RWPE1 (cell line): Measurements from ENCODE around the gene PDGFA.

Experiments
- CTCF ChIA-PET: fragments of 350-600 bp; sonication (Branson Sonifier 250); formaldehyde crosslinking; extraction: SDS; loops from one replicate; lab custom pipeline; 2021; lab: Yijun Ruan, JAX
- POLR2A ChIA-PET: fragments of 400-600 bp; formaldehyde crosslinking; extraction: SDS; loops from one replicate; lab custom pipeline; 2020; ENCODE audit warnings: antibody characterized with exemption; ENCODE audit not compliant: low non-redundant PET; lab: Yijun Ruan, JAX
- DNase-seq: peaks from one replicate; pipeline ENCODE4 v3.0.0; 2012; ENCODE audit warnings: low spot score
- H3K27ac ChIP-seq: fragments of 450-650 bp; 2 replicates; pipeline ENCODE4 v1.5.1; 2017
- TF ChIP-seq, protein P1 (sequence below): fragments of 450-650 bp; conservative IDR thresholded peaks from 2 replicates; pipeline ENCODE4 v1.5.1; 2017; ENCODE audit warnings: low read depth, mild to moderate bottlenecking

The PDGFA gene

DNA sequence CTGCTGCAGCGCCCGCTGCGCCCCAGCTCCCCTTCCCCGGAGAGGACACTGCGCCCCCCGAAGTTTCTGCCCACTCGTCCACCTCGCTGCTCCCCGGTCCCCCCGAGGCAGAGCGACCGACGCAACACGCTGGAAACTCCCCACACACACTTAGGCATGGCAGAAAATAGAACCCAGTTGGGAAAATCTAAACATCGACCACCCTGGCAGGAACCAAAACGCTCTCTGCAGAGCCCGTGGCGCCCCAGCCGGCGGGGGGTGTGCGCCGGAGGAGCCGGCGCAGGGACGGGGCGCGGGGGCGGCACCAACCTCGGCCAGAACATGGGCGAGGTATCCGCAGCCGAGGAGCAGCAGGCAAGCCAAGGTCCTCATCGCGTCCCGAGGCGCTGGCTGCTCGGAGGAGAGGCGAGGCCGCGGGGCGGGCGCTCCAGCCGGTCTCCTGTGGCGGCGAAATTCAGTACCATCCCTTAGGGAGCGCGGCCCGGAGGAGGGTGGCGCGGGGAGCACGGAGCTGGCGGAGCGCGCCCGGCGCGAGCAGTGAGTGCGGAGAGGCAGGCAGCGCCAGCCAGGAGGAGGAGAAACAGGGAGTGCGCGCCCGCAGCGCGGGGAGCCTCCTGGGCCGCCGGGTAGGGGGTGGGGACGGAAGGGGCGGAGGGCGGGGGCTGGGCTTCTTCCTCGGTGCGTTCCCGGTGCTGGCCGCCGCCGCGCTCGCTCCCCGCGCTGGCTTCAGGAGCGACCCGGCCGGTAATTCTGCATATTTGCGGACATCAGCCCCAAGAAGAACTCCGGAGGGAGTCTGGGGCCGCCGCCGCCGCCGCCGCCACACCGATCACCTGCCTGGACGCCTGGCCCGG lies 789 bp downstream of the PDGFA start:
- peak overlapping the region; percentile 98 for H3K27ac ChIP-seq
- POLR2A ChIA-PET, result no interaction called here
- CTCF ChIA-PET, result interaction anchor here (0.6 kb wide), 1 partner anchor 64 kb away, joined by 3 read pairs; no protein-coding TSS in a partner anchor
- TF ChIP-seq, protein P1, sequence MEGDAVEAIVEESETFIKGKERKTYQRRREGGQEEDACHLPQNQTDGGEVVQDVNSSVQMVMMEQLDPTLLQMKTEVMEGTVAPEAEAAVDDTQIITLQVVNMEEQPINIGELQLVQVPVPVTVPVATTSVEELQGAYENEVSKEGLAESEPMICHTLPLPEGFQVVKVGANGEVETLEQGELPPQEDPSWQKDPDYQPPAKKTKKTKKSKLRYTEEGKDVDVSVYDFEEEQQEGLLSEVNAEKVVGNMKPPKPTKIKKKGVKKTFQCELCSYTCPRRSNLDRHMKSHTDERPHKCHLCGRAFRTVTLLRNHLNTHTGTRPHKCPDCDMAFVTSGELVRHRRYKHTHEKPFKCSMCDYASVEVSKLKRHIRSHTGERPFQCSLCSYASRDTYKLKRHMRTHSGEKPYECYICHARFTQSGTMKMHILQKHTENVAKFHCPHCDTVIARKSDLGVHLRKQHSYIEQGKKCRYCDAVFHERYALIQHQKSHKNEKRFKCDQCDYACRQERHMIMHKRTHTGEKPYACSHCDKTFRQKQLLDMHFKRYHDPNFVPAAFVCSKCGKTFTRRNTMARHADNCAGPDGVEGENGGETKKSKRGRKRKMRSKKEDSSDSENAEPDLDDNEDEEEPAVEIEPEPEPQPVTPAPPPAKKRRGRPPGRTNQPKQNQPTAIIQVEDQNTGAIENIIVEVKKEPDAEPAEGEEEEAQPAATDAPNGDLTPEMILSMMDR, result no peak
- DNase-seq, result no peak

DNA sequence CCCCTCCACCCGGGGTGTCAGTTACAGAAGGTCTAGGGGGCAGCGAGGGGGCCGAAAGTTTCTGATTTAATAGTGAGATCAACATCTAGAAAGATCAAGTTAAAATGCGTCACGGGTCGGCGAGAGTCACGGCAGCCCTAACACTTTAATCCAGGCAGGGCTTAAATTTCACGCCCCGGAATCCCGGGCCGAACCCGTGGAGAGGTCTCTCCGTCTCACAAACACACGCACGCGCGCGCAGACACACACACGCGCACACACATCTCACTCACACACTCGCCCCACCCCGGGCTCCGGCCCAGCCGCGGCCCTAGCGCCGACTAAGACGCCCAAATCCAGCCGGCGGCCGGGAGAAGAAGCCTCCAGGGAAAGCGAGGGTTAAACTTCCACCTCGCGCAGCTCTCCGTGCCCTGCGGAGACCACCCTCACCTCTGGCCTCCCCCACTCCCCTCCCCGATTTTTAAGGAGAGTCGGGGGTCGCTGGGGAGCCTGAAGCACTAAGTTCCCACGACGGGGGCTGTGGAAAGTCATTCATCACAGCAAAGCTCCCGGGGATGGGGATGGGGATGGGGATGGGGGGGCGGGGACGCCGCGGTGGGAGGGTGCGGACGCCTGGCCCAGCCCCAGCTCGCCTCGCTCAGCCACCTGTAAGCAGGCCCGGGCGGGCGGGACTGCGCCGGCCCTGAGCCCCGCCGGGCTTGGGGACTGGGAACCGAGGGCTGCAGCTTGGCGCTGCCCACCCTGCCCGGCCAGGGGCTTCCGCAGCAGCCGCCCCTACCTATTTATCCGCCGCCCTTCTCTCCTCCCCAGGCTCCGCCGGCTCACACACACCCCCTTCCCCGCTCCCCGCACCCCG lies 1.6 kb downstream of the PDGFA start:
- TF ChIP-seq, protein P1, result no peak
- H3K27ac ChIP-seq, result peak overlapping the region; percentile 98
- ChIA-PET CTCF (interaction anchor here (0.5 to 0.6 kb wide), 2 partner anchors 64 to 245 kb away, joined by 3 read pairs; no protein-coding TSS in a partner anchor), POLR2A (no interaction called here)
- DNase-seq, result no peak

DNA sequence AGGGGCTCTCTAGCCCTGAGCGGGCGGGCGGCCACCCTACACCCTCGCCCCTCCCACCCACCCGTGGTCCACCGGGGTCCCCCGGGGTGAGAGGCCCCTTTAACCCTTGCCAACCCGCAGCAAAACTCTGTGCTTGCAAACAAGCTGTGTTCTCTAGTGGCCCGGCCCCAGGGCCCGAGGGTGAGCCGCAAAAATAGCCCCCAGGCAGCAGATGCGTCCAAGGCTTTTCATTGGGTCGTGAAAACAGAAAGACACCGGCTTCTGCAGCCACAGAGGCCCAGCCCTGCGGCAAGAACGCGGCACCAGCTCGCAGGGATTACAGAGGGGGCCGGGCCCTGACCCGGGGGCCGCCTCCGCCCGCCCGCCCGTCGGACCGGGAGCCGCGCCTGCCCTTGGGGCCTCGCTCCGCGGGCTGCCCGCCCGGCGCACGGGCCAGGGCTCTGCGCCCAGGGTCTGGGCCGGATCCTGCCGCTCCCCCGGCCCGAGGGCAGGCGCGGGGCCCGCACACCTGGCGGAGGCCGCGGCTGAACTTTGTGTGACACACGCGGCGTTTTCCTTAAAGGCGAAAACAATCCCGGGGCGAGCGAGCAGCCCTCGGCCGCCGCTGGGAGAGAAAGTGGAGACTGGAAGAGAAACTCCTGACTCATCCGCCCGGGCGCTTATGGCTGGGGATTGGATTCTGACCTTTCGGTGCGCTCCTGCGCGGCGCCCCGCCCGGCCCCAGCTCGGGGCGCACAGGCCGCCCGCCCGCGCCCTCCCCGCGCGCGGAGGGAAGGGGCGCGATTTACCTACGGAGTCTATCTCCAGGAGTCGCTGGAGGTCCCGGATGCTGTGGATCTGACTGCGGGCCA lies 2.8 kb downstream of the PDGFA start:
- DNase-seq, result no peak
- ChIA-PET POLR2A (no interaction called here), CTCF (interaction anchor here (0.7 kb wide), 1 partner anchor 189 kb away, joined by 3 read pairs; no protein-coding TSS in a partner anchor)
- TF ChIP-seq, protein P1, result no peak
- peak overlapping the region; percentile 98 for H3K27ac ChIP-seq

DNA sequence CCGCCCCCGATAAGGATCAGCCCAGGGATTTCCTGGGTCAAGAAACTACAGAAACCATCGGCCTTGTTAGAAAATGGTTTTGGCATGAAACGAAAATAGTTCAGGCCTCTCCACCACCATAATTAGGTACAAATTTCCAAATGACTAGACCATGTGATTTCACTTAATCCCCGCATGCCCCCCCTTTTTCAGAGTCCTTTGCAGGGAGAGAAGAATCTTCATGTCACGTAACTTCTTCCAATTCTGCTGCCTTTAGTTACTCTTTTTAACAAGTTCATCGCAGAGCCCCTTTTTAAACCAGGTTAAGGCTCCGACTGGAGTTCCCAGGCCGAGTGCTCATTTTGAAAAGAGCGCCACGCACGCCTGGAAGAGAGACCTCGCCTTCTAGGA lies 3.4 kb downstream of the PDGFA start:
- POLR2A ChIA-PET, result no interaction called here
- TF ChIP-seq, protein P1, result no peak
- CTCF ChIA-PET, result interaction anchor here (0.7 to 1.0 kb wide), 2 partner anchors 183 to 188 kb away, joined by 3 to 4 read pairs; no protein-coding TSS in a partner anchor
- DNase-seq, result no peak
- H3K27ac ChIP-seq, result peak overlapping the region; percentile 98

DNA sequence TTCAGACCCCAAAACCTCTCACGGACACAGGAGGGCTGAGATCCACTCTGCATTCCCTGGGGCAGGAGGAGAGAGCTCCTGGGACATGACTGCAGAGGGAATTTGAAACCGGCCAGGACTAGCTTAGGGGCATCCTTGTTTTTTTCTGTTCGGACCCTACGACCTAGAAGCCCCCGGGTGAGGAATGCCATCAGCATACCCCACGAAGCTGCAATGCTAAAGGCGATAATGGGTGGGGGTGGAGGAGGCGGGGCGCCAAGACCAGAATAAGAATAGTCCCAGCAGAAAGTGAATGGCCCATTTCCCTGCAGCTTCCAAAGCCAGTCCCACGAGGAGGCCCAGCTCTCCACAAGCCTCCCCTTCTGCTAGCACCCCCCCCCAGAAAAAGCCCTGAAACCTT lies 4.0 kb downstream of the PDGFA start:
- CTCF ChIA-PET, result interaction anchor here (1.0 kb wide), 1 partner anchor 183 kb away, joined by 4 read pairs; no protein-coding TSS in a partner anchor
- DNase-seq, result no peak
- H3K27ac ChIP-seq, result peak overlapping the region; percentile 98
- POLR2A ChIA-PET, result no interaction called here
- TF ChIP-seq, protein P1, result no peak
